ENCODE data around the gene DCDC1.

DNA sequence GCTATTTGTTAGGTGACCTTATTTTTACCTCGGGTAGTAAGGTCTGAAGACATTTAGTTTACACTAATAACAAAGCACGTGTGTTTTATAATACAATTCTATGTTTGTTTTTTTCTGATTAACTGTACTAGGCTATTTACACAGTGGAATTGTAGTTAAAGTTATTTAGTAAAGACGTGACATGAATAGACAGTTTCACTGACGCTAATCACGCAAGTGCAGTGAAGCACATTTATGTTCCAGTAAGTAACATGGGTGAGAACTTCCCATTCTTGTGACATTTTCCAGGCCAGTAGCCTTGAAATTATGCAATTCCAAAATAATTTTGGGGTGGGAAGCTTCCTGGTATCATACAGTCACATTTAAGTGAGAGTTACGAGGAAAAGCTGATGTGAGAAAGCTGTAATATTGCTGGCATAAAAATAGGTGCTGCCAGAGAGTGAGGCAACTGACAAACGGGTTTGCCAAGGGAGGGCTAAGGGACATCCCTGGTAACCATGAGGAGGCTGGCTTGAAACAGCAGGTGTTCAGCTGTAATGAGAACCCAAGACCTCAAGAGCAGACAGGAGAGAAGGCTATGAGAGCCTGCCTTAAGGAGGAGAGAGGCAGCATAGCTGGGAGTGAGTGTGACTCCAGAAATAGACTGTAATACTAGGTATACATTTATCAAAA is 378.8 kb downstream of the DCDC1 start:
- TF ChIP-seq, protein P1, sequence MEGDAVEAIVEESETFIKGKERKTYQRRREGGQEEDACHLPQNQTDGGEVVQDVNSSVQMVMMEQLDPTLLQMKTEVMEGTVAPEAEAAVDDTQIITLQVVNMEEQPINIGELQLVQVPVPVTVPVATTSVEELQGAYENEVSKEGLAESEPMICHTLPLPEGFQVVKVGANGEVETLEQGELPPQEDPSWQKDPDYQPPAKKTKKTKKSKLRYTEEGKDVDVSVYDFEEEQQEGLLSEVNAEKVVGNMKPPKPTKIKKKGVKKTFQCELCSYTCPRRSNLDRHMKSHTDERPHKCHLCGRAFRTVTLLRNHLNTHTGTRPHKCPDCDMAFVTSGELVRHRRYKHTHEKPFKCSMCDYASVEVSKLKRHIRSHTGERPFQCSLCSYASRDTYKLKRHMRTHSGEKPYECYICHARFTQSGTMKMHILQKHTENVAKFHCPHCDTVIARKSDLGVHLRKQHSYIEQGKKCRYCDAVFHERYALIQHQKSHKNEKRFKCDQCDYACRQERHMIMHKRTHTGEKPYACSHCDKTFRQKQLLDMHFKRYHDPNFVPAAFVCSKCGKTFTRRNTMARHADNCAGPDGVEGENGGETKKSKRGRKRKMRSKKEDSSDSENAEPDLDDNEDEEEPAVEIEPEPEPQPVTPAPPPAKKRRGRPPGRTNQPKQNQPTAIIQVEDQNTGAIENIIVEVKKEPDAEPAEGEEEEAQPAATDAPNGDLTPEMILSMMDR (conservative IDR thresholded peaks at IDR 0.05 in 1 of 2, IDR thresholded peaks at IDR 0.05 in 1 of 2; ENCODE audit: low read depth in 1 of 2, low read length in 2 of 2) = no peak
- TF ChIP-seq EZH2 (IDR thresholded peaks at IDR 0.05; ENCODE audit: low read length, missing control alignments) = no peak
